Measurements from ENCODE around the gene EXOC3L1. TPM values are rescaled to one million over a fixed set of nuclear protein-coding genes. Genes with fewer than 3 reads are reported as not detected.
A peak's percentile ranks its signal among the peaks of the same experiment; 100 is the strongest.

EXOC3L1 gene
- total RNA-seq, result 1 to 10 TPM; 1.6 to 3.1 TPM
- long read RNA-seq, donor 1, partial matches to known transcripts, result 0 of 1 reads
- long read RNA-seq, donor 1, other reads (novel, unspliced or antisense), result 1 of 1 reads
- long read RNA-seq, donor 2, partial matches to known transcripts, result 2 of 8 reads
- long read RNA-seq, donor 2, other reads (novel, unspliced or antisense), result 4 of 8 reads

GRCh38 chr16:67190041-67190440 is at the start of gene EXOC3L1:
TSS of gene EXOC3L1 (minus strand) at chr16:67190136. CDS start at chr16:67189676, 460 bp downstream.
- intact Hi-C loops (cut with DNase I), result no loop called here
- no peak for DNase-seq (ENCODE audit: low spot score)

- intact Hi-C loops (cut with DNase I), result no loop called here
- no peak for DNase-seq (ENCODE audit: low spot score)
Measured at GRCh38 chr16:67238806-67239470, 49.0 kb upstream of the EXOC3L1 start.

- intact Hi-C loops (cut with DNase I), result no loop called here
- no peak for DNase-seq (ENCODE audit: low spot score)
Measured at GRCh38 chr16:67238278-67238575, 48.3 kb upstream of the EXOC3L1 start.

- DNase-seq (ENCODE audit: low spot score), result no peak
- intact Hi-C loops (cut with DNase I), result loop anchor here in 1 of 2 donors (1.0 kb wide), 1 partner anchor 21 kb away; no protein-coding TSS in a partner anchor
Measured at GRCh38 chr16:67237396-67238277, 47.7 kb upstream of the EXOC3L1 start.

- DNase-seq (ENCODE audit: low spot score), result peak; percentile 89
- intact Hi-C loops (cut with DNase I), result loop anchor here in 1 of 2 donors (1.0 kb wide), 1 partner anchor 22 kb away; no protein-coding TSS in a partner anchor
Measured at GRCh38 chr16:67236563-67237395, 46.8 kb upstream of the EXOC3L1 start.

- intact Hi-C loops (cut with DNase I), result no loop called here
- no peak for DNase-seq (ENCODE audit: low spot score)
Measured at GRCh38 chr16:67235816-67236562, 46.1 kb upstream of the EXOC3L1 start.

- intact Hi-C loops (cut with DNase I), result loop anchor here in 1 of 2 donors (5.0 kb wide), 1 partner anchor 1823 kb away; no protein-coding TSS in a partner anchor
- DNase-seq (ENCODE audit: low spot score), result no peak
Measured at GRCh38 chr16:67234180-67234597, 44.3 kb upstream of the EXOC3L1 start.

- intact Hi-C loops (cut with DNase I), result loop anchor here in 1 of 2 donors (5.0 kb wide), 1 partner anchor 1824 kb away; no protein-coding TSS in a partner anchor
- no peak for DNase-seq (ENCODE audit: low spot score)
Measured at GRCh38 chr16:67233596-67233995, 43.7 kb upstream of the EXOC3L1 start.

GRCh38 chr16:67230809-67231660 is 41.1 kb upstream of the EXOC3L1 start:
- DNase-seq (ENCODE audit: low spot score), result no peak
- intact Hi-C loops (cut with DNase I), result loop anchor here in 1 of 2 donors (5.0 kb wide), 1 partner anchor 1826 kb away; no protein-coding TSS in a partner anchor

- intact Hi-C loops (cut with DNase I), result loop anchor here in 1 of 2 donors (5.0 kb wide), 1 partner anchor 1827 kb away; no protein-coding TSS in a partner anchor
Measured at GRCh38 chr16:67229906-67230808, 40.2 kb upstream of the EXOC3L1 start.

GRCh38 chr16:67228905-67229304 is 39.0 kb upstream of the EXOC3L1 start:
- intact Hi-C loops (cut with DNase I), result no loop called here
- DNase-seq (ENCODE audit: low spot score), result no peak

More at GRCh38 chr16:67229906-67230808, 40.2 kb upstream of the EXOC3L1 start:
- DNase-seq (ENCODE audit: low spot score), result no peak

GRCh38 chr16:67228034-67228785 is 38.3 kb upstream of the EXOC3L1 start:
- intact Hi-C loops (cut with DNase I), result no loop called here
- no peak for DNase-seq (ENCODE audit: low spot score)

GRCh38 chr16:67227567-67227921 is 37.6 kb upstream of the EXOC3L1 start:
- intact Hi-C loops (cut with DNase I), result no loop called here
- DNase-seq (ENCODE audit: low spot score), result no peak

GRCh38 chr16:67226804-67227566 is 37.0 kb upstream of the EXOC3L1 start, which contains the start of gene TMEM208:
TSS of gene TMEM208 (plus strand) at chr16:67227130. CDS start at chr16:67227219, 89 bp downstream.
- intact Hi-C loops (cut with DNase I), result no loop called here
- peak; percentile 99 for DNase-seq (ENCODE audit: low spot score)

- intact Hi-C loops (cut with DNase I), result no loop called here
- no peak for DNase-seq (ENCODE audit: low spot score)
Measured at GRCh38 chr16:67226295-67226803, 36.4 kb upstream of the EXOC3L1 start.

All from posterior vena cava (tissue), 2 donors.